ENCODE data around the gene SESN1.

SESN1 gene

GRCh38 chr6:108955329-108955949 lies 139.2 kb downstream of the SESN1 start:
- DNase-seq = no peak

DNA sequence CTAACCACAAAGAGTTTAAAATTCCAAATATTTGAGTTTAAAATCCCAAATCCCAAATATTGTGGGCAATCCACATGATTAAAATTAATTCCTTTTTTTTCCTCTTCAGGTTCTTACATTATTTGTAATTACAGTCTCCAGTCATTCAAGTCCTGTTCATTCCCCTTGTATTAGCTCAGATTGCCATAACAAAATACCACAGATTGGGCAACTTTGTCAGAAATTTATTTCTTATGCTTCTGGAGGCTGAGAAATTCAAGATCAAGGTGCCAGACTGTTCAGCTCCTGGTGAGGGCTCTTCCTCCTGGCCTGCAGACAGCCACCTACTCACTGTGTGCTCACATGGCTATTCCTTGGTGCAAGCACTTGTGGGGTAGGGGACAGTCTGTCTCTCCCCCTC lies 141.0 kb downstream of the SESN1 start:
- no peak for DNase-seq

DNA sequence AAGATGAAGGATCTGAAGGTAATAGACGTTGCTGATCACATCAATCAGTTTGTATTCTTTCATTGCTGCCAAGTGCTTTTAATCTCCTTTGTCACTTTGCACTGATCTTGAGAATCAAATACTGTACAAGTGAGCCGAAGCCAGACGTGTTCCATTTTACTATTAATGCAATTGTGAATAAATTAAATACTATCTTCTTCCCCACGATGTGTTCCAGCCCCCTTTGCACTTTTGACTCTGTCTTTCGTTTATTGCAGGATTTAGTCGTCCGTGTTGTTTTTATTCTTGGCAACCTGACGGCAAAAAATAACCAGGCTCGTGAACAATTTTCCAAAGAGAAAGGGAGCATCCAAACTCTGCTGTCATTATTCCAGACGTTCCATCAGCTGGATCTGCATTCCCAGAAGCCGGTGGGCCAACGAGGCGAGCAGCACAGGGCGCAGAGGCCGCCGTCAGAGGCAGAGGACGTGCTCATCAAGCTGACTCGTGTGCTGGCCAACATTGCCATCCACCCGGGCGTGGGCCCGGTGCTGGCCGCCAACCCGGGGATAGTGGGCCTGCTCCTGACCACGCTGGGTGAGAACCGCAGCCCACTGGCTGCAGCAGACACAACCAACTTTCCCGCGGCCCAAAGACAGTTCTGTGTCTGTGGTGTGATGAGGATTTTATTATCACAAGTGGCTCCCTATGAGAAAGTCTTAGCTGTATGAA lies 141.7 kb downstream of the SESN1 start:
- no peak for DNase-seq

DNA sequence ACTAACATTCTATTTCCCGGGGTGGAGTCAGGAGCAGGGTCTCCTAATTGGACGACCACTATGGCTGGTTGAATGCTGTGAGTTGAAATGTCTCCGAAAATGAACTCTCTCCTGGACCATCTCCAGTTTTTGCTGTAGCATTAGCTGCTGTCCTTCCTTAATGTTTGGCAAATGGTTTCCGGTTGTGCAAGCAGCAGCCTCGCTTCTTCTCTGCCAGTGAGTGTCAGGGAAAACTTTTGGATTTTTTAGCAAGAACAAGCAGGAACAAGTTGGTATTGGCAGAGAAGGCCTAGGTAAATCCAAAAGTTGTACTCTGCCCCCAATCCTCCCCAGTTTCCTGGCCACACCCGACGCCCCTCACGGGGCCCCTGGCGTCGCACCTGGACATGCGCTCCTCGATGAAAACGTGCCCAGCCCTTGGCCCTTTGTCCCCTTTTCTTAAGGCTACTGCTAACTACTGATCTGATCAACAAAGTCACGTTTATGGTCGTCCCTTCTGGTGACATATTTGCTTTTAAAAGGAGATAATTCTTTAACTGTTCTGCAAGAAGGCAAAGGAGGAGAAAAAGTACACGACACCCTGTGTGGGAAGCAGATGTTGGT lies 143.2 kb downstream of the SESN1 start:
- DNase-seq = no peak

DNA sequence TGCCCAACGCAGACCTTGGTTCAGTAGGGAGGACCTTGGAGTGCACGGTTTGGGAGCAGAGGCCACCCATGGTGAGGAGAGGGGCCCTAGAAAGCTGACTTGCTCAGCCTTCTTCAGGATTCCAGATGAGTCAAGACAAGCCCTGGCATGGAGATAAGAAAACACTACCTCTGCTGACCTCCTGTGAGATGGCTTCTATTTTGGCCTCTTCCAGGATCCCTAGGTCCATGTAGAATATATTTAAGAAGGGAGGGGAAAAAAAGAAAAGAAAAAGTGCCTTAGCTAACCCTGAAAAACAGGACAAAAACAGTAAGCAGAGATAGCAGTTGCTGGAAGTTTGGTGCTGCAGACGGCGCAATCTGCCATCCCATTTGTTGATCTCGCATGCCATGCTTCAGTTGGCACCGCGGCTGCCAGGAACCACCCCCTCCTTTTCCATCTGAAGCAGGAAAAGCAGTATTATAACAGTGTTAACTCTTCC lies 146.4 kb downstream of the SESN1 start:
- DNase-seq = no peak

GRCh38 chr6:108947114-108947854 lies 147.4 kb downstream of the SESN1 start:
- no peak for DNase-seq

DNA sequence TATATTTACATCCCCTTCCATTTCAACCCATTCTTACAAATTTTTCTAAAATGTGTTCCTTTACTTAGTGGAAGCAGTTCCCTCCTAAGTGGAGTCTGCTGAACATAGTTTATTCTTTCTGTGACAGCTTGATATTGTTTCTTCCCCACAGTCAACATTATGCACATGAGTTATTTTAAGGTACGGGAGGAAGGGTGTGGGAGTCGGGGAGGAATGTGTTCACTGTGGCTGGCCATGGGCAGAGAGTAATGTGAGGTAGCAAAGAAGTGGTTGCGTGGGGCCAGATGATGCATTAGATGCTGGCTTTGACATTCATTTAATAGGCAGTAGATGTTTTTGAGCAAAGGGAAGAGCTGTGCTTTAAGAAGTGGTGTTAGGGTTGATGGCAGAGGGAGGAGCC lies 148.0 kb downstream of the SESN1 start:
- DNase-seq = no peak

- DNase-seq = no peak
Measured at GRCh38 chr6:108945681-108946159, 148.9 kb downstream of the SESN1 start.

GRCh38 chr6:108944707-108945680 lies 149.7 kb downstream of the SESN1 start:
- no peak for DNase-seq

- no peak for DNase-seq
Measured at GRCh38 chr6:108944071-108944470, 150.6 kb downstream of the SESN1 start.

DNA sequence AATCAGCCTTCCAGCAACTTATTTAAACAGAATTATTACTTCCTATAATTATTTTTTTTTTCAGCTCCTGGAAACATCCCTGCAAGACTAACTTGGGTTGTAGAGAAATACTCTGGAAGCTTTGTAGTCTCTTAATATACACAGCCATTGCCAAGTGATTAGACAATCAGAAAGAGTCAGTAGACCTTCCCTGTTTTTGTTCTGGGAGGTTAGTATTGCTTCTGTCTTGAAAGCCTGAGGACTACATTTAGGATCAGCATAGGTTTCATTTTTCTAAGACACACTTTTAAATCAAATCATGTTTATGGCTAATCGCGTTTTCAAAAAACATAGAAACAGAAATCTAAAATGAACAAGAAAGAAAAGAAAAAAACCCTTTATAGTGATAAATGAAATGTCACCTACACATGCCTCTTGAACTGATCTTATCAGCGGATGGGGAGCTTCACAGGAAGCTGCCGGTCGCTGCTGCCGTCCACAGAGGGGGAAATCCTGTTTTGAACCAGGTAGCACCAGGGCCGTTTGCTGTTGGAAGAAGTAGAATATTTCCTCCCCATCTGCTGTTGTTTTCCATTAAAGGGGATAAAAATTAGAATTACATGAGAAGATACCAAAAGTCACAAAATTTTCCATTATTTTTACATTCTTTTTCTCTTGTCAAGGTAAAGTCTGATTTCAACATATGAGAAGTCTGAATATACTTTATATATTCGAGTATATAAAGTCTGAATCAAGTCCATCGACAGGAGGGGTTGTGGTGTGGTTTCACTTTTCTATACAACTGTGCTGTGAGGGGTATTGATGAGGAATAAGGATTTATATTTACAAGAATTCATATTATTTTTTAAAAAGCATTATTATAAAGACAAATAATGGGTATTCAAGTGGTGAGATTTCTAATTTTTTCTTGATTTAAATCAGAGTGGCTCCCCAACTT lies 151.8 kb downstream of the SESN1 start:
- DNase-seq = peak; percentile 67

- DNase-seq = no peak
Measured at GRCh38 chr6:108941859-108942258, 152.8 kb downstream of the SESN1 start.

DNA sequence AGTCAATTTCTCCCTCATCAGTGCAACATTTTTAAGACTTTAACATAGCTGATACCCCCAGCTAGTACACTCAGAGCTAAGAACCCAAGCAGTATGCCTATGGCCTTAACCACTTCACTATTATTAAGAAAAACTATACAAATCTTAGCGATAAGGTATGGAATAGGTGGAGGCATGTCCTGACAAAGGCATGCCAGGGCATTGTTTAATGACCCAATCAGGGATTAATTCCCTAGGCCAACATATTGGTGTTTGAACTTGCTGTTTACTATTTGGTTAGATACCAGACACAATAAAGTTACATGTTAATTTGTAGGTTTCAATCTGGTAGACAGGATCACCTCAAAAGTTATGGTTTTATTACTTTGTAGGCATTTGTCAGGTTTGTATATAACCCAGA lies 153.4 kb downstream of the SESN1 start:
- DNase-seq = no peak

DNA sequence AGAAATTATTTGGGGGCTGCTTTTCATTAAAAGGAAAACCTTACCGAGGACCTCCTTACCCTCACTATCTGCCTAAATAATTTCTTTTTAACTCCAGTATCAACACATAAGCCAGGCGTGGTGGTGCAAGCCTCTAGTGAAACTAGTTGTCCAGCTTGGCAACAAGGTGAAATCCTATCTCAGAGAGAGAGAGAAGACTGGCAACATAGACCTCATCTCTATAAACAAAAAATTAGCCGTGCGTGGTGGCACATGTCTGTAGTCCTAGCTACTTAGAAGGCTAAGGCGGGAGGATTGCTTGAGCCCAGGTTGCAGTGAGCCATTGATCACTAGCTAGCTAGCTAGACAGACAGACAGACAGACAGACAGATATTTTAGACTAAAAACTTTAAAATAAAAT lies 153.9 kb downstream of the SESN1 start:
- no peak for DNase-seq

DNA sequence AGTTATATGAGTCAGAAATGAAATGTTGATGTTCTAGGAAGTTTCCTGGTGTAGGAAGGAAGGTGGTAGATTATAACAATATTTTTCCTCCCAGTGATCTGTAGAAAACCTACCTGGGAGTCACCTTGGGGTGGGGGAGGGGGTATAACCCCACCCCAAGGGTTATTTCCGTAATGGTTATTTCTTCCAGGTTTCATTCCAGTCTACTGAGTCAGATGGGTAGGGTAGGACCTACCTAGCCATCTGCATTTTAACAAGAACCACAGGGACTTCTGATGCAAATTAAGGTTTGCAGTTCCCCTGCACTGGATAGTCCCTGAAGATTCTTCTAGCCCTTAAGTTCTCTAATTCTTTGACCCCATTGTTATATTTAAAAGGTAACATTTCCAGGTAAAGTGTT lies 157.5 kb downstream of the SESN1 start:
- no peak for DNase-seq

Data from activated CD4-positive, alpha-beta T cell treated with anti-CD3 and anti-CD28 coated beads for 48 hours (primary cell).